Osteocyte (in vitro differentiated cells): ENCODE data around the gene GNAL. TPM values are rescaled to one million over a fixed set of nuclear protein-coding genes. Genes with fewer than 3 reads are reported as not detected.

ENCODE experiments used
- DNase-seq: peaks from one replicate; pipeline ENCODE4 v3.0.0; 2021; ENCODE audit warnings: mixed read lengths; ENCODE audit not compliant: unreplicated experiment; ENCODE audit errors: extremely low spot score
- H3K27ac Mint-ChIP-seq: one replicate; pipeline ENCODE4 v1.8.0; 2021; ENCODE audit warnings: mild to moderate bottlenecking, mixed read lengths; ENCODE audit not compliant: unreplicated experiment
- H3K27me3 Mint-ChIP-seq: one replicate; pipeline ENCODE4 v1.8.0; 2021; ENCODE audit warnings: mixed read lengths; ENCODE audit not compliant: unreplicated experiment
- H3K36me3 Mint-ChIP-seq: one replicate; pipeline ENCODE4 v1.8.0; 2021; ENCODE audit warnings: mixed read lengths; ENCODE audit not compliant: unreplicated experiment
- H3K4me1 Mint-ChIP-seq: one replicate; pipeline ENCODE4 v1.8.0; 2021; ENCODE audit warnings: mixed read lengths; ENCODE audit not compliant: unreplicated experiment
- H3K4me3 Mint-ChIP-seq: one replicate; pipeline ENCODE4 v1.8.0; 2021; ENCODE audit warnings: mild to moderate bottlenecking, moderate library complexity, mixed read lengths; ENCODE audit not compliant: unreplicated experiment
- H3K9me3 Mint-ChIP-seq: one replicate; pipeline ENCODE4 v1.8.0; 2021; ENCODE audit warnings: mixed read lengths; ENCODE audit not compliant: unreplicated experiment
- CTCF ChIP-seq: fragments of 200-600 bp; sonication (generic); IDR thresholded peaks from 2 replicates; pipeline ENCODE4 v1.5.0; 2021; ENCODE audit warnings: antibody characterized with exemption, mild to moderate bottlenecking, moderate library complexity
- total RNA-seq: library from RNA; stranded (reverse); gene quantifications from 2 replicates; pipeline ENCODE4 v1.2.1, GENCODE V29; 2021

The GNAL gene
- total RNA-seq, 1 donor from 2014 or later: 1.2 TPM

GRCh38 chr18:11658989-11659388 lies 30.1 kb upstream of the GNAL start:
- H3K36me3 Mint-ChIP-seq: no peaks in the 10 kb centered on the region
- peaks cover 51% of the 10 kb centered on the region for H3K27me3 Mint-ChIP-seq
- no peak overlapping the region for H3K27ac Mint-ChIP-seq
- peaks cover 6% of the 10 kb centered on the region for H3K4me1 Mint-ChIP-seq
- H3K4me3 Mint-ChIP-seq: no peak overlapping the region
- no peak for TF ChIP-seq CTCF
- no peaks in the 10 kb centered on the region for H3K9me3 Mint-ChIP-seq
- DNase-seq: no peak

- Mint-ChIP-seq H3K4me3 (no peak overlapping the region), H3K36me3 (no peaks in the 10 kb centered on the region), H3K27ac (no peak overlapping the region), H3K27me3 (peaks cover 36% of the 10 kb centered on the region), H3K9me3 (no peaks in the 10 kb centered on the region), H3K4me1 (peaks cover under 1% of the 10 kb centered on the region)
- TF ChIP-seq CTCF: no peak
- DNase-seq: no peak
These were observed 28.4 kb upstream of the GNAL start for GRCh38 chr18:11660691-11661090.

DNA sequence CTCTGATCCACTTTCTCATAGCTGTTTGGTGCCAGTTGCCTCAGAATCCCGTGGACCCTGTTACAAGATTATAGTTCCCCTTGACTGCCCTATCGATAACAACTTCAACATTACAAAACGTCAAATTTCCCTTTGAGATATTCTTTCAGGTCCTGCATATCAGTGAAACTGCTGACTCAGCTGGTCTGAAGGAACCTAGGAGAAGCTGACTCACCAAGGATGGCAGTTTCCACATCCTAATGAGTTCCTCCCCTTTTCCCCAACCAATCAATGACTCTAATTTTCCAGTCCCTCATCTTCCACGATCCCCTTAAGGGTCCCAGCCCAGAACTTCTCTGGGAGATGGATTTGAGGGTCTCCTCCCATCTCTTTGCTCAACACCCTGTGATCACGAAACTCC lies 27.6 kb upstream of the GNAL start:
- Mint-ChIP-seq H3K27ac (no peak overlapping the region), H3K9me3 (no peaks in the 10 kb centered on the region), H3K4me1 (no peaks in the 10 kb centered on the region), H3K27me3 (peaks cover 33% of the 10 kb centered on the region), H3K36me3 (no peaks in the 10 kb centered on the region), H3K4me3 (no peak overlapping the region)
- TF ChIP-seq CTCF: no peak
- DNase-seq: no peak

DNA sequence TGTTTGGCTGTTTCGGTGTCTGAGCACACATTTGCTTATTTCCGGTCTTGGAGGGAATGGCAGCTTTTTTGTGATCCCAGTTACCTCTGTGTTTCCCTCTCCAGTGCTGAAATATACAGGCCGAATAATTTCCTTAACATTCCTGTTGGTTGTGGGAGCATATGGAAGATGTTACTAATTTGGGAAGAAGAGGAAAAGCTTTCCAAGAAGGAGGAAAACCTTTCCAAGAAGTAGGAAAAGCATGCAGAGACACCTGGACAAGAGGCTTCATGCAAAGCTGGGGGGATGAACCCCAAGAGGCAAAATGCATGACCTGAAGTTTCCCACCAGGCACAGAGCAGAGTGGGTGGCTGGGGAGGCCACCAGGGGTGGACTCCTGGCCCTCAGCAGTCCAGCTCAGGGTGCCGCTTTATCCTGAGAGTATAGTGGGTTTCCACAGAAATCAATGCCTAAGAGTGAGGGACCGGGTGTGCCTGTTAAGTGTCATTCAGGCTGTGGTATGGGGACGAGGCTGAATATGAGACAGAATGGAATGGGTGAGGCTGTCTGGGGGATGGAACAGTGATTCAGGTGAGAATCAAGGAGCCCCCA lies 25.5 kb upstream of the GNAL start:
- H3K9me3 Mint-ChIP-seq: no peaks in the 10 kb centered on the region

DNA sequence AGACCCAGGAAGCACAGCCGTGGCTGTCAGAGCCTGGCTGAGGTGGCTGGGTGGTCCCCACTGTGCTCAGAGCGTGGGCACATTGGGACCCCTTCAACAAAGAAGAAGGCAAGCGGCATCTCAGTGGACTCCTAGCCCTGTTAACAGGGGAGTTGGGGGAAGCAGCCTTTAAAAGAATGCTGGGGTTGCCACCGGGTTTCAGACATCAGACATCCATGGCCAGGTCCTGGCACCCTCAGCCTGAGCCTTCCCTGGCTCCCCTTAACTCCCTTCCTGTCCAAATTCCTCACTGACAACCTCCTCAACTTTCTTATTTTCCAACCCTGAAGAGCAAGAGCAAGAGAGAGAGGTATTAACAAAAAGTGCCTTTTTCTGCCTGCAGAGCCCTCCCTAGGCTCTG lies 24.8 kb upstream of the GNAL start:
- Mint-ChIP-seq H3K27me3 (peaks cover 19% of the 10 kb centered on the region), H3K4me1 (no peaks in the 10 kb centered on the region), H3K27ac (no peak overlapping the region), H3K36me3 (no peaks in the 10 kb centered on the region), H3K9me3 (no peaks in the 10 kb centered on the region), H3K4me3 (no peak overlapping the region)
- peak; percentile 62 for DNase-seq
- TF ChIP-seq CTCF: no peak

More for the DNA sequence above, 25.5 kb upstream of the GNAL start:
- Mint-ChIP-seq H3K27me3 (peaks cover 19% of the 10 kb centered on the region), H3K36me3 (no peaks in the 10 kb centered on the region), H3K4me1 (no peaks in the 10 kb centered on the region), H3K4me3 (no peak overlapping the region), H3K27ac (no peak overlapping the region)
- peak; percentile 42 for DNase-seq
- TF ChIP-seq CTCF: no peak
